GM23338 (cell line): ENCODE data around the gene MAP2K1. TPM values are rescaled to one million over a fixed set of nuclear protein-coding genes. Genes with fewer than 3 reads are reported as not detected.

Experiments
- ATAC-seq: fragments of 200-7000 bp; cut with Tn5 transposase; 3 replicates; pipeline ENCODE4 v1.9.1; 2020
- DNase-seq: peaks from one replicate; pipeline ENCODE4 v3.0.0-alpha.2; 2015; ENCODE audit warnings: low spot score
- H2AFZ ChIP-seq: fragments of 200-600 bp; sonication (generic); 2 replicates; pipeline ENCODE4 v1.8.0; 2016; ENCODE audit warnings: antibody characterized with exemption, mild to moderate bottlenecking, moderate library complexity
- H3F3A ChIP-seq: fragments of 200-600 bp; sonication (generic); replicated peaks from 2 replicates; pipeline ENCODE4 v1.8.0; 2017; ENCODE audit warnings: antibody characterized with exemption, mixed run types, low read depth
- H3K27ac ChIP-seq: fragments of 200-600 bp; sonication (generic); 2 replicates; pipeline ENCODE4 v1.6.1; 2016; ENCODE audit warnings: low read depth
- H3K27me3 ChIP-seq: fragments of 200-600 bp; sonication (generic); 2 replicates; pipeline ENCODE4 v1.8.0; 2016; ENCODE audit warnings: mild to moderate bottlenecking, mixed run types, moderate library complexity; ENCODE audit not compliant: insufficient read depth
- H3K36me3 ChIP-seq: fragments of 200-600 bp; sonication (generic); 2 replicates; pipeline ENCODE4 v1.8.0; 2016; ENCODE audit warnings: mild to moderate bottlenecking; ENCODE audit not compliant: insufficient read depth
- H3K4me1 ChIP-seq: fragments of 200-600 bp; sonication (generic); 2 replicates; pipeline ENCODE4 v1.8.0; 2016; ENCODE audit warnings: mild to moderate bottlenecking, moderate library complexity; ENCODE audit not compliant: insufficient read depth
- H3K4me2 ChIP-seq: fragments of 200-600 bp; sonication (generic); 2 replicates; pipeline ENCODE4 v1.7.1; 2017; ENCODE audit warnings: mixed run types
- H3K4me3 ChIP-seq: fragments of 200-600 bp; sonication (generic); 2 replicates; pipeline ENCODE4 v1.6.1; 2016; ENCODE audit warnings: mixed run types
- H3K79me2 ChIP-seq: fragments of 200-600 bp; sonication (generic); replicated peaks from 2 replicates; pipeline ENCODE4 v1.8.0; 2017; ENCODE audit warnings: mild to moderate bottlenecking; ENCODE audit not compliant: insufficient read depth
- H3K9me2 ChIP-seq: fragments of 200-600 bp; sonication (generic); 2 replicates; pipeline ENCODE4 v1.8.0; 2017; ENCODE audit not compliant: insufficient read depth
- H4K20me1 ChIP-seq: fragments of 200-600 bp; sonication (generic); replicated peaks from 2 replicates; pipeline ENCODE4 v1.8.0; 2017; ENCODE audit warnings: mild to moderate bottlenecking; ENCODE audit not compliant: insufficient read depth
- H3K27ac Mint-ChIP-seq: 2 replicates; pipeline ENCODE4 v1.8.0; 2020; ENCODE audit warnings: inconsistent platforms, mild to moderate bottlenecking, moderate library complexity, mixed read lengths
- H3K27me3 Mint-ChIP-seq: 3 replicates; pipeline ENCODE4 v1.8.0; 2022; ENCODE audit warnings: low read depth, mild to moderate bottlenecking, moderate library complexity, mixed read lengths, inconsistent platforms; ENCODE audit not compliant: insufficient read depth, poor library complexity
- H3K36me3 Mint-ChIP-seq: 3 replicates; pipeline ENCODE4 v1.8.0; 2021; ENCODE audit warnings: low read depth, mild to moderate bottlenecking, inconsistent platforms, moderate library complexity, mixed read lengths
- H3K4me1 Mint-ChIP-seq: 3 replicates; pipeline ENCODE4 v1.8.0; 2020; ENCODE audit warnings: mild to moderate bottlenecking, inconsistent platforms, mixed read lengths
- H3K4me3 Mint-ChIP-seq: 3 replicates; pipeline ENCODE4 v1.8.0; 2021; ENCODE audit warnings: moderate library complexity, mild to moderate bottlenecking, inconsistent platforms, mixed read lengths
- H3K9me3 Mint-ChIP-seq: 3 replicates; pipeline ENCODE4 v1.8.0; 2020; ENCODE audit warnings: moderate library complexity, mild to moderate bottlenecking, inconsistent platforms, mixed read lengths
- CREB1 ChIP-seq: fragments of 250-450 bp; sonication (Bioruptor Pico); IDR thresholded peaks from 2 replicates; pipeline ENCODE4 v1.5.0; 2020; ENCODE audit warnings: low read depth, mild to moderate bottlenecking, moderate library complexity
- CTCF ChIP-seq, 2 experiments: fragments of 200-600 bp in 1 of 2; sonication (generic) in 1 of 2; conservative IDR thresholded peaks; 2 replicates each; pipeline versions ENCODE4 v1.5.1 to v1.6.1; 2016 to 2017; ENCODE audit warnings: antibody characterized with exemption in 2 of 2, low read depth in 2 of 2, mild to moderate bottlenecking in 2 of 2, moderate library complexity in 1 of 2
- EZH2 ChIP-seq: fragments of 200-600 bp; sonication (generic); IDR thresholded peaks from one replicate; pipeline ENCODE4 v1.8.0; 2017; ENCODE audit warnings: antibody characterized with exemption, mild to moderate bottlenecking, low read depth; ENCODE audit not compliant: unreplicated experiment
- JUNB ChIP-seq: IDR thresholded peaks from one replicate; pipeline ENCODE4 v1.6.1; 2016; ENCODE audit warnings: antibody characterized with exemption; ENCODE audit not compliant: unreplicated experiment
- NANOG ChIP-seq: IDR thresholded peaks from 2 replicates; pipeline ENCODE4 v1.6.1; 2016; ENCODE audit warnings: antibody characterized with exemption, borderline replicate concordance
- POLR2AphosphoS5 ChIP-seq: IDR thresholded peaks from 2 replicates; pipeline ENCODE4 v1.6.1; 2016; ENCODE audit warnings: antibody characterized with exemption, low read depth
- STAT1 ChIP-seq: IDR thresholded peaks from one replicate; pipeline ENCODE4 v1.6.1; 2016; ENCODE audit warnings: antibody characterized with exemption; ENCODE audit not compliant: unreplicated experiment
- ZNF114 ChIP-seq: fragments of 250-450 bp; sonication (Bioruptor Pico); IDR thresholded peaks from 2 replicates; pipeline ENCODE4 v1.5.0; 2020; ENCODE audit warnings: mild to moderate bottlenecking, moderate library complexity
- ZNF331 ChIP-seq: fragments of 250-450 bp; sonication (Bioruptor Pico); IDR thresholded peaks from 2 replicates; pipeline ENCODE4 v1.5.0; 2020; ENCODE audit warnings: low read depth, mild to moderate bottlenecking, moderate library complexity
- ZNF462 ChIP-seq: fragments of 250-450 bp; sonication (Bioruptor Pico); IDR thresholded peaks from 2 replicates; pipeline ENCODE4 v1.5.0; 2020; ENCODE audit warnings: mild to moderate bottlenecking, moderate library complexity
- polyA plus RNA-seq: library from polyadenylated mRNA; unstranded; fragments of >200 nt; fragmentation: Nextera tagmentation; extraction: Ambion mirVana; gene quantifications from 2 replicates; pipeline ENCODE4 v1.2.1, GENCODE V29; 2016
- total RNA-seq: library from RNA; depleted of rRNA; stranded (reverse); fragments of >200 nt; shearing (Covaris generic); gene quantifications from 2 replicates; pipeline ENCODE4 v1.2.3, GENCODE V29; 2014
- TF ChIP-seq, protein P1 (sequence below): IDR thresholded peaks from one replicate; pipeline ENCODE4 v1.6.1; 2018; ENCODE audit warnings: antibody characterized with exemption; ENCODE audit not compliant: unreplicated experiment

The MAP2K1 gene
- total and polyA plus RNA-seq, 2 experiments from 2014 or later, result 42.0 to 68.5 TPM

DNA sequence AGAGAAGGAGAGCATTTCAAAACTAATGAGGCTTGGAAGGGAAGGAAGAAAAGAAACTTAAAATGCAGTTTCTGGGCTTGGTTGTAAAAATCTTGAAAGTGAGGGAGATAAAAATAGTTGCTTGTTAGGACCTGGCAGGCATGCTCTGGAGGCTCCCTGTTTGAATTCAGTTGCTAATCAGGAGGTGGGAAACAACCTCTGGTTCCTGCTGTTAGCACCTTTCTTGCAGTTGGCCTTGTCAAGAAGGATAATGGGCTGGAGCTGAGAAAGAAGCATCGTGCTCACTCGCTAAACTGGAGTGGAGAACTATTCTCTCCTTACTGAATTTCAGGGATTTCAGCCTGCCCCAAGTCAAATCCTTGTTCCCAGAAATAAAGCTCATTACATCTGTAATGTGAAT lies 87.4 kb downstream of the MAP2K1 start (continued):
- TF ChIP-seq ZNF462, result peak; percentile 65; the same call in 1 of the 2 replicates
- no peak for TF ChIP-seq STAT1
- no peak for TF ChIP-seq ZNF114 (CRISPR knock-in tag)

- Mint-ChIP-seq H3K4me1 (peaks cover 72% of the 10 kb centered on the region), H3K27me3 (peaks cover 9% of the 10 kb centered on the region), H3K4me3 (peak overlapping the region; percentile 2; the same call in 2 of the 3 replicates), H3K9me3 (no peaks in the 10 kb centered on the region), H3K27ac (peak overlapping the region; percentile 29), H3K36me3 (no peaks in the 10 kb centered on the region; the same call in 2 of the 3 replicates)
- H3K27me3 ChIP-seq, result no peaks in the 10 kb centered on the region
- no peak overlapping the region for H2AFZ ChIP-seq
- peak overlapping the region; percentile 18; the same call in 1 of the 2 replicates for H3K4me3 ChIP-seq
- peak overlapping the region; percentile 71 for H3K4me2 ChIP-seq
- no peaks in the 10 kb centered on the region for H3K9me2 ChIP-seq
- H3K4me1 ChIP-seq, result peaks cover 60% of the 10 kb centered on the region
- H3F3A ChIP-seq, result peaks cover 25% of the 10 kb centered on the region
- ATAC-seq (no peak), DNase-seq (no peak)
- peaks cover 21% of the 10 kb centered on the region for H3K79me2 ChIP-seq
- no peaks in the 10 kb centered on the region for H3K36me3 ChIP-seq
- peak overlapping the region; percentile 96; the same call in 1 of the 2 replicates for H3K27ac ChIP-seq
- H4K20me1 ChIP-seq, result no peaks in the 10 kb centered on the region; the same call in 1 of the 2 replicates
- TF ChIP-seq JUNB, result no peak
- TF ChIP-seq EZH2, result no peak
- no peak for TF ChIP-seq ZNF114 (CRISPR knock-in tag)
- no peak for TF ChIP-seq ZNF331 (CRISPR knock-in tag)
- no peak for TF ChIP-seq CREB1 (CRISPR knock-in tag)
- TF ChIP-seq, protein P1, sequence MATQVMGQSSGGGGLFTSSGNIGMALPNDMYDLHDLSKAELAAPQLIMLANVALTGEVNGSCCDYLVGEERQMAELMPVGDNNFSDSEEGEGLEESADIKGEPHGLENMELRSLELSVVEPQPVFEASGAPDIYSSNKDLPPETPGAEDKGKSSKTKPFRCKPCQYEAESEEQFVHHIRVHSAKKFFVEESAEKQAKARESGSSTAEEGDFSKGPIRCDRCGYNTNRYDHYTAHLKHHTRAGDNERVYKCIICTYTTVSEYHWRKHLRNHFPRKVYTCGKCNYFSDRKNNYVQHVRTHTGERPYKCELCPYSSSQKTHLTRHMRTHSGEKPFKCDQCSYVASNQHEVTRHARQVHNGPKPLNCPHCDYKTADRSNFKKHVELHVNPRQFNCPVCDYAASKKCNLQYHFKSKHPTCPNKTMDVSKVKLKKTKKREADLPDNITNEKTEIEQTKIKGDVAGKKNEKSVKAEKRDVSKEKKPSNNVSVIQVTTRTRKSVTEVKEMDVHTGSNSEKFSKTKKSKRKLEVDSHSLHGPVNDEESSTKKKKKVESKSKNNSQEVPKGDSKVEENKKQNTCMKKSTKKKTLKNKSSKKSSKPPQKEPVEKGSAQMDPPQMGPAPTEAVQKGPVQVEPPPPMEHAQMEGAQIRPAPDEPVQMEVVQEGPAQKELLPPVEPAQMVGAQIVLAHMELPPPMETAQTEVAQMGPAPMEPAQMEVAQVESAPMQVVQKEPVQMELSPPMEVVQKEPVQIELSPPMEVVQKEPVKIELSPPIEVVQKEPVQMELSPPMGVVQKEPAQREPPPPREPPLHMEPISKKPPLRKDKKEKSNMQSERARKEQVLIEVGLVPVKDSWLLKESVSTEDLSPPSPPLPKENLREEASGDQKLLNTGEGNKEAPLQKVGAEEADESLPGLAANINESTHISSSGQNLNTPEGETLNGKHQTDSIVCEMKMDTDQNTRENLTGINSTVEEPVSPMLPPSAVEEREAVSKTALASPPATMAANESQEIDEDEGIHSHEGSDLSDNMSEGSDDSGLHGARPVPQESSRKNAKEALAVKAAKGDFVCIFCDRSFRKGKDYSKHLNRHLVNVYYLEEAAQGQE, result no peak
- no peak for TF ChIP-seq STAT1
- no peak for TF ChIP-seq CTCF (conservative IDR thresholded peaks at IDR 0.05; ENCODE audit: low read depth in 2 of 2)
- TF ChIP-seq POLR2AphosphoS5, result no peak
- no peak for TF ChIP-seq NANOG
Measured at GRCh38 chr15:66474963-66475362, 88.3 kb downstream of the MAP2K1 start.
